CD4-positive, alpha-beta T cell (primary cell): ENCODE measurements around the gene MAP3K4. TPM values are rescaled to one million over a fixed set of nuclear protein-coding genes. Genes with fewer than 3 reads are reported as not detected.
A peak's percentile ranks its signal among the peaks of the same experiment; 100 is the strongest.

Source experiments
- ATAC-seq: fragments of 200-7000 bp; cut with Tn5 transposase; one replicate; pipeline ENCODE4 v1.10.0; 2022; ENCODE audit warnings: mild to moderate bottlenecking; ENCODE audit not compliant: poor library complexity
- CTCF ChIA-PET: fragments of 350-600 bp; sonication (Branson Sonifier 250); formaldehyde crosslinking; loops from one replicate; lab custom pipeline; 2021; ENCODE audit warnings: antibody characterized with exemption, inconsistent platforms; lab: Charles Lee
- POLR2A ChIA-PET: fragments of 350-600 bp; sonication (Branson Sonifier 250); formaldehyde crosslinking; loops from one replicate; lab custom pipeline; 2021; ENCODE audit warnings: antibody characterized with exemption, inconsistent platforms; lab: Charles Lee
- DNase-seq, 14 experiments: peaks; one replicate each; pipeline ENCODE4 v3.0.0-alpha.2; 2013 to 2020; ENCODE audit warnings: mixed read lengths in 2 of 14
- H3K27ac ChIP-seq, 2 donors: one replicate each; pipeline versions ENCODE4 v1.5.1 to v1.7.0; 2013; ENCODE audit warnings: low read length in 2 of 2, low read depth in 1 of 2, mild to moderate bottlenecking in 1 of 2
- H3K27me3 ChIP-seq, 2 experiments: 1 replicate in 1 of 2; 2 replicates in 1 of 2; pipeline versions ENCODE4 v1.6.1 to v1.7.0; 2013; ENCODE audit warnings: low read length in 2 of 2, control low read depth in 1 of 2, mild to moderate bottlenecking in 1 of 2, moderate library complexity in 1 of 2; ENCODE audit not compliant: insufficient read depth in 2 of 2, control insufficient read depth in 1 of 2
- H3K36me3 ChIP-seq: one replicate; pipeline ENCODE4 v1.6.1; 2013; ENCODE audit warnings: low read length, control low read depth; ENCODE audit not compliant: insufficient read depth
- H3K4me1 ChIP-seq: one replicate; pipeline ENCODE4 v1.6.1; 2013; ENCODE audit warnings: low read length, control low read depth; ENCODE audit not compliant: insufficient read depth
- H3K4me3 ChIP-seq: one replicate; pipeline ENCODE4 v1.5.1; 2013; ENCODE audit warnings: mild to moderate bottlenecking, low read length, moderate library complexity
- H3K9me3 ChIP-seq, 2 experiments: 1 replicate in 1 of 2; 2 replicates in 1 of 2; pipeline versions ENCODE4 v1.6.1 to v1.7.0; 2013; ENCODE audit warnings: low read length in 2 of 2, mild to moderate bottlenecking in 2 of 2, control low read depth in 1 of 2, moderate library complexity in 1 of 2; ENCODE audit not compliant: control insufficient read depth in 1 of 2, insufficient read depth in 1 of 2
- H3K27ac Mint-ChIP-seq: one replicate; pipeline ENCODE4 v1.8.0; 2020; ENCODE audit warnings: mixed read lengths
- H3K27me3 Mint-ChIP-seq: one replicate; pipeline ENCODE4 v1.8.0; 2021; ENCODE audit warnings: mixed read lengths
- H3K36me3 Mint-ChIP-seq: one replicate; pipeline ENCODE4 v1.8.0; 2021; ENCODE audit warnings: low read depth, mixed read lengths
- H3K4me1 Mint-ChIP-seq: one replicate; pipeline ENCODE4 v1.8.0; 2021; ENCODE audit warnings: low read depth, mixed read lengths
- H3K4me3 Mint-ChIP-seq: one replicate; pipeline ENCODE4 v1.8.0; 2020; ENCODE audit warnings: mild to moderate bottlenecking, mixed read lengths
- H3K9me3 Mint-ChIP-seq: one replicate; pipeline ENCODE4 v1.8.0; 2020; ENCODE audit warnings: mixed read lengths
- intact Hi-C, 2 experiments: fragments of 100-400 bp; cut with DNase I in 1 of 2; cut with micrococcal nuclease in 1 of 2; formaldehyde crosslinking; loops; one replicate each; pipeline versions ENCODE4 v1.15.1 to v1.9.0; 2023 to 2025; cut with DNase I, micrococcal nuclease
- polyA plus RNA-seq, 2 donors: library from polyadenylated mRNA; unstranded; fragments of 120-200 nt; gene quantifications; one replicate each; pipeline ENCODE4 v1.2.1, GENCODE V29; 2013
- total RNA-seq, 174 experiments: library from RNA in 2 of 174; stranded (reverse) in 2 of 174; gene quantifications; one replicate each; pipeline ENCODE4 v1.2.3 and lab custom pipeline; 2021 to 2026
- TF ChIP-seq, protein P1 (sequence below): fragments of 200-600 bp; IDR thresholded peaks from one replicate; pipeline ENCODE4 v1.8.0; 2022; ENCODE audit warnings: antibody characterized with exemption, mild to moderate bottlenecking

MAP3K4 gene
- total RNA-seq = 10 to 100 TPM; 75.5 to 80.3 TPM
- 34.0 TPM for polyA plus RNA-seq (2013, experiment 1 of 2)
- 44.2 TPM for polyA plus RNA-seq (2013, experiment 2 of 2)
- 41.4 to 142 (median 101) reads per million in 172 experiments for total RNA-seq (lab: John Stamatoyannopoulos, UW)

GRCh38 chr6:160991406-160992060, at the start of gene MAP3K4:
Gene MAP3K4, plus strand, starts transcription at chr6:160991769. Its CDS starts 163 bp downstream, at chr6:160991932.
- no peaks in the 10 kb centered on the region for H3K9me3 ChIP-seq
- peak; percentile 60 for ATAC-seq
- DNase-seq = peak; percentile 65 to 92 (median 76)
- intact Hi-C loops = loop anchor here (2.0 to 10.0 kb wide), 7 partner anchors 81 to 1741 kb away; partner anchors contain the start of gene AGPAT4 (in 1 of the 2)
- Mint-ChIP-seq H3K4me3 (peak within 1 kb of the TSS; percentile 97), H3K27me3 (peaks cover 8% of the 10 kb centered on the region), H3K4me1 (peaks cover 47% of the 10 kb centered on the region), H3K36me3 (peaks cover 16% of the 10 kb centered on the region), H3K27ac (peak within 1 kb of the TSS; percentile 90), H3K9me3 (peaks cover 2% of the 10 kb centered on the region)
- no peaks in the 10 kb centered on the region for H3K27me3 ChIP-seq
- peak within 1 kb of the TSS; percentile 96 for H3K4me3 ChIP-seq
- ChIA-PET CTCF (interaction anchor here (1.0 to 2.7 kb wide), 3 partner anchors 11 to 61 kb away, joined by 3 to 10 read pairs (median 7); no protein-coding TSS in a partner anchor), POLR2A (interaction anchor here (1.0 to 3.0 kb wide), 6 partner anchors 8 to 282 kb away, joined by 3 to 18 read pairs (median 5); partner anchors contain the start of gene AGPAT4)
- peak within 1 kb of the TSS; percentile 72 to 83 for H3K27ac ChIP-seq
- H3K4me1 ChIP-seq = peaks cover 16% of the 10 kb centered on the region
- no peaks in the 10 kb centered on the region for H3K36me3 ChIP-seq
- TF ChIP-seq, protein P1, sequence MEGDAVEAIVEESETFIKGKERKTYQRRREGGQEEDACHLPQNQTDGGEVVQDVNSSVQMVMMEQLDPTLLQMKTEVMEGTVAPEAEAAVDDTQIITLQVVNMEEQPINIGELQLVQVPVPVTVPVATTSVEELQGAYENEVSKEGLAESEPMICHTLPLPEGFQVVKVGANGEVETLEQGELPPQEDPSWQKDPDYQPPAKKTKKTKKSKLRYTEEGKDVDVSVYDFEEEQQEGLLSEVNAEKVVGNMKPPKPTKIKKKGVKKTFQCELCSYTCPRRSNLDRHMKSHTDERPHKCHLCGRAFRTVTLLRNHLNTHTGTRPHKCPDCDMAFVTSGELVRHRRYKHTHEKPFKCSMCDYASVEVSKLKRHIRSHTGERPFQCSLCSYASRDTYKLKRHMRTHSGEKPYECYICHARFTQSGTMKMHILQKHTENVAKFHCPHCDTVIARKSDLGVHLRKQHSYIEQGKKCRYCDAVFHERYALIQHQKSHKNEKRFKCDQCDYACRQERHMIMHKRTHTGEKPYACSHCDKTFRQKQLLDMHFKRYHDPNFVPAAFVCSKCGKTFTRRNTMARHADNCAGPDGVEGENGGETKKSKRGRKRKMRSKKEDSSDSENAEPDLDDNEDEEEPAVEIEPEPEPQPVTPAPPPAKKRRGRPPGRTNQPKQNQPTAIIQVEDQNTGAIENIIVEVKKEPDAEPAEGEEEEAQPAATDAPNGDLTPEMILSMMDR = no peak

DNA sequence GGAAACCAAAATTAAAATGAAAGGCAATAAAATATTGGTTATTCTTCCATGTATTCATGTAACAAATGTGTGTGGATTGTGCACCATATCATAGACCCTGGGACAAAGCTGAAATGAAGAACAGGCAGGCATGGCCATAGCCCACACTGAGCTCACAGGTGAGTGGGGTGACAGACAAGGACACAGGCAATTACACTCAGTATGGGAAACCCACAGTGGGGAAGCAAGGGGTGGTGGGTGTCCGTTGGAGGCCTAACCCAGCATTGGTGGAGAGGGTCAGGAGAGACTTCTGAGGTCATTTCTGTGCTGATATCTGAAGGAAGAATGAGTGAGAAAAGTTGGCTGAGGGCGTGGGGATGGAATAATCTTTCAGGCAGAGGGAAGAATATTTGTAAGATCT, 47.6 kb upstream of the MAP3K4 start:
- no peaks in the 10 kb centered on the region for H3K9me3 Mint-ChIP-seq
- Histone ChIP-seq H3K9me3 (no peaks in the 10 kb centered on the region), H3K4me1 (no peaks in the 10 kb centered on the region), H3K4me3 (no peak overlapping the region), H3K36me3 (no peaks in the 10 kb centered on the region), H3K27me3 (peaks cover 0 to 21% of the 10 kb centered on the region in 2 experiments), H3K27ac (no peak overlapping the region)
- H3K4me1 Mint-ChIP-seq = no peaks in the 10 kb centered on the region
- H3K4me3 Mint-ChIP-seq = no peak overlapping the region
- TF ChIP-seq, protein P1 = no peak
- intact Hi-C loops = no loop called here
- ChIA-PET CTCF (no interaction called here), POLR2A (no interaction called here)
- H3K36me3 Mint-ChIP-seq = no peaks in the 10 kb centered on the region
- DNase-seq (no peak), ATAC-seq (no peak)
- peaks cover 31% of the 10 kb centered on the region for H3K27me3 Mint-ChIP-seq
- H3K27ac Mint-ChIP-seq = no peak overlapping the region

GRCh38 chr6:160945516-160946177, 45.9 kb upstream of the MAP3K4 start:
- no peak for ATAC-seq
- Mint-ChIP-seq H3K27ac (no peak overlapping the region), H3K4me1 (no peaks in the 10 kb centered on the region), H3K36me3 (no peaks in the 10 kb centered on the region), H3K9me3 (no peaks in the 10 kb centered on the region), H3K4me3 (no peak overlapping the region), H3K27me3 (peaks cover 25% of the 10 kb centered on the region)
- H3K4me1 ChIP-seq = no peaks in the 10 kb centered on the region
- no peak for DNase-seq
- POLR2A ChIA-PET = no interaction called here
- H3K9me3 ChIP-seq = no peaks in the 10 kb centered on the region
- H3K4me3 ChIP-seq = no peak overlapping the region
- TF ChIP-seq, protein P1 = no peak
- intact Hi-C loops = no loop called here
- H3K27me3 ChIP-seq = peaks cover 0 to 15% of the 10 kb centered on the region in 2 experiments
- no peaks in the 10 kb centered on the region for H3K36me3 ChIP-seq
- H3K27ac ChIP-seq = no peak overlapping the region
- CTCF ChIA-PET = no interaction called here
